Fibroblast of skin of right biceps (primary cell): ENCODE results near the gene TSPAN14.
"Not testable (repeated sequence)": the region's sequence is repeated elsewhere in the genome, so short reads cannot be mapped to it uniquely, and the experiment has no call there.

ENCODE experiments used
- DNase-seq: peaks from one replicate; pipeline ENCODE4 v3.0.0-alpha.2; 2013

The TSPAN14 gene

GRCh38 chr10:80453842-80454512 lies at the start of gene TSPAN14:
TSPAN14 (plus strand) TSS chr10:80454310; CDS start chr10:80489234, 34,924 bp downstream.
- peak; percentile 76 for DNase-seq

DNA sequence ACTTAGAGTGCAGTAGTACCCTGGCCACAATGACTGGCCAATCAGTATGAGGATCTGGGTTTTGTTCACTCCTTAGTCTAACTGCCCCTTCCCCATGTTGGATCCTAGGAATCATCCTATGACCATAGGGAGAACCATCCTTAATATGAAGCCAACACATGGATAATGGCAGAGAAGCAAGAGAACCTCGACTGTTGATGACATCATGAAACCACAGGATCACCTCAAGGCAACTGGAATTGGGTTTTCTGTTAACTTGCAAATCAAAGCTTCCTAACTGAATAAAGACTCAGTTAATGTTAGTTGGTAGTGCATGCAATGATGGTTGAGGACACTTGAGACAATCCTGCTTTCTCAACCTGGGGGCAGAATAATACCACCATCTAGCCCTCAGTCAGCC lies 49.1 kb upstream of the TSPAN14 start:
- DNase-seq, result no peak

DNA sequence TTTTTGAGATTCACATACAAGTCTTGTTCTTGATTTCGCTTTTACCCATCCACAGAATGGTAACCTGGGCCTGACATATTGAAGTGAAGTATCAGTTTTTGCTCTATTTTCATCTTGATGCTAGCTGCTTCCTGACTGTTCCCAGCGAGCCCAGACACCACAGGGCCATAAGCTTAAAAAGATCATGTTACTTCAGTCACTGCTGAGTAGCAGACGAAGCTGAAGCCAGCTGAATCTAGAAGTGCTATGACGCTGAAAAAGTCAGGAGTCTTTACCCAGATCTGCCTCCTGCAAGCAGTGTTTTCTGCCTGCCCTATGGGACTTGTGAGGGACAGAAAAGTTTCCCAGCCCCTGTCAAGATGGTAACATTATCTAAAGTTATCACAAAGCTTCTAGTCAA lies 48.5 kb upstream of the TSPAN14 start:
- DNase-seq, result no peak

DNA sequence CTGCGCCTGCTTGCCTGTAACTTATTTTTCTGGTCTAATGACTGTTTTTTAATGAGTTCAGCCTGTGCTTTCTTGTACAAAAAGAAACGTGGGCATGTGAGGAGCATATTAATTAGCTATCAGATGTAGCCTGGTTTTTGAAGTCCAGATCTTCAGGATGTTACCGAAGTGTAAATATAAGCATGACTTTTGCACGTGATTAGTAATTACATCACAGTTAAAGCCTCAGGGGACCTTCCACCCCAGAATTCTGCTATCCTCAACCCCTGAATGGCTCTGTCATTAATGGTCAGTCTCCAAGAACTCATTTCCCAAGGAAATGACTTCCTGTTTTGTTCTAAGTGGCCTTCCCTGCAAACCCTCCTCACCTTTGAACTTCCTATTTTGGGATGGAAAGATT lies 47.9 kb upstream of the TSPAN14 start:
- no peak for DNase-seq

DNA sequence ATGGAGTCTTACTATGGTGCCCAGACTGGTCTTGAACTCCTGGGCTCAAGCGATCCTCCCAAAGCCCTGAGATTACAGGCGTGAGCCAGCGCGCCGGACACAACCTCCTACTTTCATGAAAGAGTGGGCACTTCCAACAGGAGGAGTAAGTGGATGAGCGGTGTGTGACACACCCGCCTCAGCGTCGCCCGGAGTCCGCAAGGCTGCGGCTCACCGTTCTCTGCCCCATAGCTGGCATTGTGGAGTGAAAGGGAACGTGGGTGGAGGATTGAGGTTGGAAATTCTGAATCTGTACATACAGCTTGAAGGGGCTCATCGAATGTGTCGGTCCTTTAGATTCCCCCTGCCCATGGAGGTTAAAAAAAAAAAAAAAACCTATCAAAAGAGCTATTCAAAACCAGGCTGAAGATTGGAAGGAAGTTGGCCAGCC lies 46.3 kb upstream of the TSPAN14 start:
- DNase-seq, result no peak

DNA sequence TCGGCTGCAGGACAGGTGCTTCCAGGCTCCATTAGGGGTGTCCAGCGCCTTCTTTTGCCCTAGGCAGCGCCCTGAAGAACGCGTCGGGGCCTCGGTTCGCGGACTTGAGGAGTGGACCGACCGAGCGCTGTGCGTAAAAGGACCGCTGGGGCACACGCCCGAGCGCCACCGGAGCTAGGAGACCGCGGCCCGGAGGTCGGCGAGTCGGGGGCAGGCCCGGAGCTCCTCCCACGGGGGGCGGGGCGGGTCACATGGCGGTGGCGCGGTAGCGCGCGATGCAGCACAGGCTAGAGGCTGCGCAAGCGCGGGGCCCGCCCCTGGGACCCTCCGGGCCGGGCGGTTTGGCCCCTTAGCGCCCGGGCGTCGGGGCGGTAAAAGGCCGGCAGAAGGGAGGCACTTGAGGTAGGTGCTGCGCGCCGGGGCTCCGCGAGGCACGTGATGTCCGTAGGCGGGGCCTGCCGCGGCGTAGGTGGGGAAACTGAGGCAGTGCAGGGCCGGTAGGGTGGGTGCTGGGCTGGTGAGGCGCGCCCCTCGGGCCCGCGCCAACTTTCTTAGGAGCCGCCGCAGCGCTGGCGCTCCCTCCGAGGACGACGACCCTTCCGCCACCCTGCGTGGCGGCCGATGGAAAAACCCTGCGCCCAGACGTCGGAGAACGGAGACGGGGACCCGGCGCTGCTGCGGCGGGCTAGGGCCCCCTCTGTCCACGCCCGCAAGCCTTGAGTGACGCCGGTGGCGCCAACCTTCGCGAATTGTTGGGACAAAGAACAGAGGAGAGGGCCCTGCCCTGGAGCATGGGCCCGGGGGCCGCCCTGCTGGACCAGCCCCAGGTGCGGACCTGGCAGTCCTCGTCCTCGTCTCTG lies 45.6 kb upstream of the TSPAN14 start, which contains the start of gene PRXL2A:
Gene PRXL2A (plus strand): TSS at position 310 of the 860 bp plus-strand sequence. CDS start 11,917 bp downstream, outside the sequence.
- peak; percentile 44 for DNase-seq

GRCh38 chr10:80409121-80409520 lies 45.0 kb upstream of the TSPAN14 start:
- DNase-seq, result no peak

GRCh38 chr10:80410122-80410521 lies 44.0 kb upstream of the TSPAN14 start:
- DNase-seq, result no peak

GRCh38 chr10:80410578-80411145 lies 43.4 kb upstream of the TSPAN14 start:
- DNase-seq, result no peak

DNA sequence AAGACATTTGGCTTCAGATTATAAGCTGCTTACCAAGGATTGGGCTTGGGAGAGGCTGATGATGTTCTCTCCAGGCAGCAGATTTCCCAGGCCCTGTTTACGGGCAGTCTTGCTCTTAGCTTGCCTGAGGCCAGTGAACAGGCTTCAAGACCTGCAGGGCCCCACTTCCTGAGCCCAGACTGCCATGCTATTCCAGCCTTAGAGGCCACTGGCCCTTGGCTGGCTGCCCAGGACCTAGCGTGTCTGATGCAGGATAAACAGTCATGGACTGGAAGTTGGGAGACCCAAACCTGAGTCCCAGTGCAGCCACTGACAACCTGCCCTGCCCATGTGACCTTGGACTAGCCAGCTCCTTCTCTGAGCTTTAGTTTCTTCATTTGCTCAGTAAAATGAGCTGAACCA lies 42.8 kb upstream of the TSPAN14 start:
- no peak for DNase-seq

- no peak for DNase-seq
Measured at GRCh38 chr10:80411681-80412220, 42.4 kb upstream of the TSPAN14 start.

DNA sequence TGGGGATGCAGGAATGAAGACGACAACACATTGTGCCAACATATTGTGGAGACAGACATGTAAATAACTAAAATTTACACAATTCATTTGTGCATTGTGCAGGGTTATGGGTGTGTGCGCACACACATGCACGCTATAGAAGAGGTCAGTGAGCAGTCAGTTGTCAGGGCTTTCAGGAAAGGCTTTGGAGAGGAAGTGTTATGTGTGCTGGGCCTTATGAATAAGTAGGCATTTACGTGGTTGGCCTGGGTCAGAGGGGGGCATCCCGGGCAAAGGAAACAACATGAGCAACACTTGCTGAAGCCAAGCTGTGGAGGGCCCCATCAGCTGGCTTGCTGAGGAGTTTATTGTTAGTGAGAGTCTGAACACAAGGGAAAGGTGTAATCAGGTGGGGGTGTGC lies 41.6 kb upstream of the TSPAN14 start:
- DNase-seq, result no peak

GRCh38 chr10:80413271-80413996 lies 40.7 kb upstream of the TSPAN14 start:
- peak; percentile 91 for DNase-seq

- DNase-seq, result no peak
Measured at GRCh38 chr10:80414142-80414895, 39.8 kb upstream of the TSPAN14 start.

GRCh38 chr10:80415734-80416478 lies 38.2 kb upstream of the TSPAN14 start:
- no peak for DNase-seq

DNA sequence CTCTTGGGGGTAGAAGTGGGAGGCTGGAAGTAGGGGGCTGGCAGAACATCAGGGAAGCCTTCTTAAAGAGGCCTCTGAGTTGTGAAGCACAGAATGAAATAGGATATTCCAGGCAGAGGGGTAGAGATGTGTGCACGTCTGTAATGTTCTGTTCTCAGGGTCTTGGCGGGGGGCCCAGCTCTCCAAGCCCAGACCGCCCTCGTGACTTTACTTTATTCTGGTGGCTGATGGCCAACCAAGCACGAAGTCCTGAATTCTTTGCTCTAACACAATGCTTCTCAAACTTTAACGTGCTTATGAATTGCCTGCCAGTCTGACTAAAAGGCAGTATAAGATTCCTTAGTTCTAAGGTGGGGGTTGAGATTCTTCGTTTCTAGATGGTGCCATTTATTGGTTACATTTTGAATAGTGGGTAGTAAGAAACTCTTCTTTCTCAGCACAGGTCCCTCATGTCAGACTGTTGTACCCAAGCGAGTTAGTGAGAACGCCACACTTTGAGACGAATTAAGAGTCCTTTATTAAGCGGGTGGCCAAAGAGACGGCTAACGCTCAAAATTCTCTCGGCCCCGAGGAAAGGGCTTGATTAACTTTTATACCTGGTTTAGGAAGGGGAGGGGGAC lies 37.5 kb upstream of the TSPAN14 start:
- peak; percentile 57 for DNase-seq

- DNase-seq, result not testable (repeated sequence)
Measured at GRCh38 chr10:80417256-80417655, 36.9 kb upstream of the TSPAN14 start.

- DNase-seq, result no peak
Measured at GRCh38 chr10:80421050-80421706, 32.9 kb upstream of the TSPAN14 start.

DNA sequence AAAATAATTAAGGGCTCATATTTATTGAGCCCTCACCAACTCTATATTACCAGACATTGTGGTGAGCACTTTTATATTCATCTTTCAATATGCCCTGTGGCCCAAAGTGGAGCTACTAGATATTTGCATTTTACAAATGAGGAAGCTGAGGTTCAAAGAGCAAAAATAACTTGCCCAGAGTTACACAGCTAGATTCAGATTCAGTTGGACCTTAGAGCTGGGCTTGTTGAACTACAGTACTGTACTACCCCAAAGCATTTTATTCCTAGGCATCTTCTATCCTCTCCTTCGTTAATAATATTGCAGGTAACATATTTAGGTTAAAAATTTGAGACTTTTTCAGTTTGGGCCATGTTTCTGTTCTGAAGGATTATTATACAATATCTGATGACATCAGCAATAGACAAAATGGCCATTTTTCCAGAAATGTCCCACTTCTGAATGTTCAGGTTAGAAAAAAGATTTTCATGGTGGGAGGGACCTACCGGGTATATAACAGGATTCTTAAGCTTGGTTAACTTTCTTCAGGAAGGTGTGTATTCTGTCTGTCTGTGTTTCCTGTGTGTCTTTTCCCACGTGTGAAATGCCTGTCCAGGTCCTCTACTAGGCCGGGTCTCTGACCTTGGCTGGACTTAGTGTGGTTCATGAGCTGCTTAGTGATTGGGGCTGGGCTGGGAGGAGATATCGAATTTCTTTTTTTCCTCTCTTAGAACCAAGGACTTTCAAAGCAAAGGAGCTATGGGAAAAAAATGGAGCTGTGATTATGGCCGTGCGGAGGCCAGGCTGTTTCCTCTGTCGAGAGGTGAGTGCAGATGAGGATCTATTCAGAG lies 32.2 kb upstream of the TSPAN14 start:
- DNase-seq, result no peak
